HCT116 (cell line): ENCODE results near the gene CYSRT1. TPM values are rescaled to one million over a fixed set of nuclear protein-coding genes. Genes with fewer than 3 reads are reported as not detected.
A peak's percentile ranks its signal among the peaks of the same experiment; 100 is the strongest.

Source experiments
- ATAC-seq: fragments of 200-7000 bp; cut with Tn5 transposase; 2 replicates; pipeline ENCODE4 v1.9.1; 2020; ENCODE audit warnings: mild to moderate bottlenecking, moderate library complexity
- BruUV-seq: library from RNA; stranded (reverse); fragments of 400-500 nt; replicated peaks from 2 replicates; lab custom pipeline; 2021; lab: Mats Ljungman, UMichigan
- CTCF ChIA-PET: fragments of 300-600 bp; sonication (Branson Sonifier 250); formaldehyde crosslinking; loops from one replicate; lab custom pipeline; 2021; ENCODE audit warnings: antibody characterized with exemption; lab: Charles Lee
- POLR2A ChIA-PET: fragments of 300-600, 350-600 bp; sonication (Branson Sonifier 250); formaldehyde crosslinking; loops from one replicate; lab custom pipeline; 2021; ENCODE audit warnings: antibody characterized with exemption; lab: Charles Lee
- RAD21 ChIA-PET, 2 experiments: fragments of 300-600 bp; sonication (Branson Sonifier 250); formaldehyde crosslinking; loops; one replicate each; lab custom pipeline; 2023; ENCODE audit warnings: low total read pairs in 2 of 2; ENCODE audit not compliant: uncharacterized antibody in 2 of 2, unreplicated experiment in 2 of 2, low non-redundant PET in 1 of 2; lab: Charles Lee
- DNase-seq: peaks from one replicate; pipeline ENCODE4 v3.0.0-alpha.2; 2010; ENCODE audit warnings: low read depth, low spot score
- H2AFZ ChIP-seq: fragments of 200-600 bp; shearing (Covaris generic), sonication (generic); 2 replicates; pipeline ENCODE4 v1.6.1; 2017; ENCODE audit warnings: low read depth, mixed run types, mixed read lengths, antibody characterized with exemption, low read length; ENCODE audit not compliant: poor library complexity, severe bottlenecking
- H3K27ac ChIP-seq: 2 replicates; pipeline ENCODE4 v1.5.1; 2012; ENCODE audit warnings: low read depth, low read length
- H3K27me3 ChIP-seq: fragments of 200-600 bp; sonication (generic); 2 replicates; pipeline ENCODE4 v1.6.1; 2016; ENCODE audit warnings: mixed run types, low read length, mixed read lengths; ENCODE audit not compliant: insufficient read depth
- H3K36me3 ChIP-seq, 2 experiments: fragments of 200-500 bp in 1 of 2; fragments of 200-600 bp in 1 of 2; sonication (Bioruptor generic) in 1 of 2; sonication (generic) in 1 of 2; 2 replicates each; pipeline versions ENCODE4 v1.5.1 to v1.6.1; 2014 to 2016; ENCODE audit warnings: low read length in 2 of 2, inconsistent platforms in 1 of 2, mixed read lengths in 1 of 2, mixed run types in 1 of 2; ENCODE audit not compliant: insufficient read depth in 2 of 2, control insufficient read depth in 1 of 2
- H3K4me1 ChIP-seq, 2 experiments: fragments of 200-600 bp in 1 of 2; sonication (generic) in 1 of 2; 2 replicates each; pipeline versions ENCODE4 v1.5.1 to v1.6.1; 2012 to 2017; ENCODE audit warnings: low read length in 2 of 2, inconsistent platforms in 1 of 2, mild to moderate bottlenecking in 1 of 2, mixed read lengths in 1 of 2, mixed run types in 1 of 2, moderate library complexity in 1 of 2; ENCODE audit not compliant: insufficient read depth in 2 of 2, control insufficient read depth in 1 of 2
- H3K4me2 ChIP-seq: fragments of 200-600 bp; sonication (generic); 2 replicates; pipeline ENCODE4 v1.6.1; 2017; ENCODE audit warnings: mixed run types, low read length, mixed read lengths
- H3K4me3 ChIP-seq, 2 experiments: fragments of 200-600 bp in 1 of 2; sonication (generic) in 1 of 2; replicated peaks in 1 of 2; 2 replicates each; pipeline ENCODE4 v1.5.1; 2011 to 2016; ENCODE audit warnings: low read length in 2 of 2, control low read depth in 1 of 2, low read depth in 1 of 2, mild to moderate bottlenecking in 1 of 2, mixed read lengths in 1 of 2, mixed run types in 1 of 2
- H3K79me2 ChIP-seq: fragments of 200-600 bp; sonication (generic); 2 replicates; pipeline ENCODE4 v1.6.1; 2017; ENCODE audit warnings: mild to moderate bottlenecking, mixed run types, low read length, moderate library complexity, mixed read lengths; ENCODE audit not compliant: insufficient read depth
- H3K9ac ChIP-seq: fragments of 200-600 bp; sonication (generic); 2 replicates; pipeline ENCODE4 v1.6.1; 2016; ENCODE audit warnings: low read length, mixed read lengths
- H3K9me2 ChIP-seq: fragments of 200-600 bp; sonication (generic), shearing (Covaris generic); 2 replicates; pipeline ENCODE4 v1.6.1; 2017; ENCODE audit warnings: mixed run types, mild to moderate bottlenecking, moderate library complexity; ENCODE audit not compliant: insufficient read depth
- H3K9me3 ChIP-seq, 2 experiments: fragments of 200-500 bp in 1 of 2; fragments of 200-600 bp in 1 of 2; sonication (Bioruptor generic) in 1 of 2; sonication (generic) in 1 of 2; 2 replicates each; pipeline ENCODE4 v1.6.1; 2014 to 2017; ENCODE audit warnings: low read length in 2 of 2, mixed read lengths in 2 of 2, inconsistent platforms in 1 of 2, low read depth in 1 of 2, mild to moderate bottlenecking in 1 of 2, mixed run types in 1 of 2, moderate library complexity in 1 of 2; ENCODE audit not compliant: control insufficient read depth in 1 of 2, insufficient read depth in 1 of 2
- H4K20me1 ChIP-seq: fragments of 200-600 bp; sonication (generic), shearing (Covaris generic); 2 replicates; pipeline ENCODE4 v1.6.1; 2017; ENCODE audit warnings: mixed run types, mild to moderate bottlenecking, moderate library complexity; ENCODE audit not compliant: insufficient read depth
- CBX3 ChIP-seq: IDR thresholded peaks from 2 replicates; pipeline ENCODE4 v1.6.1; 2012; ENCODE audit warnings: low read depth
- CTCF ChIP-seq, 3 experiments: fragments of 200-600 bp in 1 of 3; sonication (generic) in 1 of 3; IDR thresholded peaks in 2 of 3; conservative IDR thresholded peaks in 1 of 3; 2 replicates each; pipeline ENCODE4 v1.5.1; 2012 to 2017; ENCODE audit warnings: low read depth in 2 of 3, low read length in 2 of 3, antibody characterized with exemption in 1 of 3, borderline replicate concordance in 1 of 3, control low read depth in 1 of 3, mild to moderate bottlenecking in 1 of 3, mixed read lengths in 1 of 3, mixed run types in 1 of 3, moderate library complexity in 1 of 3; ENCODE audit not compliant: insufficient read depth in 1 of 3
- EZH2 ChIP-seq: fragments of 200-600 bp; sonication (generic); IDR thresholded peaks from 2 replicates; pipeline ENCODE4 v1.6.1; 2017; ENCODE audit warnings: antibody characterized with exemption, mixed run types
- EZH2phosphoT487 ChIP-seq: fragments of 200-600 bp; IDR thresholded peaks from 2 replicates; pipeline ENCODE4 v1.6.1; 2018; ENCODE audit warnings: antibody characterized with exemption, borderline replicate concordance
- JUND ChIP-seq: IDR thresholded peaks from 2 replicates; pipeline ENCODE4 v1.6.1; 2012
- MAX ChIP-seq: IDR thresholded peaks from 2 replicates; pipeline ENCODE4 v1.6.1; 2012
- POLR2A ChIP-seq: IDR thresholded peaks from 2 replicates; pipeline ENCODE4 v1.7.0; 2011; ENCODE audit warnings: borderline replicate concordance; ENCODE audit not compliant: insufficient read depth, insufficient read length; ENCODE audit errors: extremely low read depth
- POLR2AphosphoS5 ChIP-seq: IDR thresholded peaks from 2 replicates; pipeline ENCODE4 v1.6.1; 2011; ENCODE audit warnings: mild to moderate bottlenecking, low read depth, low read length, moderate library complexity
- RAD21 ChIP-seq: IDR thresholded peaks from 2 replicates; pipeline ENCODE4 v1.6.1; 2012; ENCODE audit warnings: low read depth, mild to moderate bottlenecking
- REST ChIP-seq: IDR thresholded peaks from 2 replicates; pipeline ENCODE4 v1.6.1; 2012; ENCODE audit warnings: low read depth
- SP1 ChIP-seq: IDR thresholded peaks from 2 replicates; pipeline ENCODE4 v1.6.1; 2012; ENCODE audit warnings: low read depth
- SRF ChIP-seq: IDR thresholded peaks from 2 replicates; pipeline ENCODE4 v1.6.1; 2012; ENCODE audit warnings: low read depth
- ZFX ChIP-seq: fragments of 450-650 bp; IDR thresholded peaks from 2 replicates; pipeline ENCODE4 v1.6.1; 2017
- intact Hi-C: fragments of 100-400 bp; cut with micrococcal nuclease; formaldehyde crosslinking; loops from 2 replicates; pipeline ENCODE4 v1.10.0; 2022
- total RNA-seq: library from RNA; stranded (reverse); gene quantifications from one replicate; pipeline ENCODE4 v1.2.1, GENCODE V29; 2021; ENCODE audit not compliant: unreplicated experiment

Gene CYSRT1
- total RNA-seq, 1 experiment from 2014 or later = 4.3 TPM

- TF ChIP-seq POLR2AphosphoS5 (peak; percentile 99), POLR2A (peak; percentile 98), SRF (no peak), JUND (no peak), EZH2phosphoT487 (no peak), EZH2 (no peak), REST (no peak), RAD21 (no peak)
- TF ChIP-seq, all 23 proteins: peak for 5
These were observed 16.0 kb downstream of the CYSRT1 start, which contains the start of gene TUBB4B (continued) for GRCh38 chr9:137240841-137241489.

GRCh38 chr9:137241490-137242268 is 16.7 kb downstream of the CYSRT1 start:
- no peak overlapping the region for H2AFZ ChIP-seq
- H3K9me3 ChIP-seq = no peaks in the 10 kb centered on the region
- peak overlapping the region; percentile 93 for H3K9ac ChIP-seq
- ChIA-PET CTCF (interaction anchor here (0.6 to 1.9 kb wide), 6 partner anchors 12 to 212 kb away, joined by 3 to 10 read pairs (median 4); partner anchors contain the start of gene MAN1B1), POLR2A (interaction anchor here (0.7 to 1.9 kb wide), 22 partner anchors 8 to 195 kb away, joined by 3 to 39 read pairs (median 6); partner anchors contain the start of genes ANAPC2, MAN1B1, NELFB and RNF224), RAD21 (interaction anchor here in 1 of 2 experiments (0.6 kb wide), 1 partner anchor 45 kb away, joined by 4 read pairs; no protein-coding TSS in a partner anchor)
- peaks cover 11 to 21% of the 10 kb centered on the region in 2 experiments for H3K36me3 ChIP-seq
- H3K9me2 ChIP-seq = no peaks in the 10 kb centered on the region
- peaks cover 29 to 55% of the 10 kb centered on the region in 2 experiments for H3K4me1 ChIP-seq
- TF ChIP-seq ZFX (peak; percentile 33; the same call in 1 of the 2 replicates), CBX3 (no peak), MAX (no peak), CTCF (IDR thresholded peaks at IDR 0.05 in 2 of 3, conservative IDR thresholded peaks at IDR 0.05 in 1 of 3; ENCODE audit: borderline replicate concordance in 1 of 3, insufficient read depth in 1 of 3, low read depth in 2 of 3, low read length in 2 of 3) (no peak), REST (no peak), SP1 (no peak)
- intact Hi-C loops = loop anchor here (1.0 kb wide), 2 partner anchors 14 to 41 kb away; partner anchors contain the start of genes NELFB and TPRN
- peak overlapping the region; percentile 96 for H3K27ac ChIP-seq
- BruUV-seq = TSS peak; percentile 74
- H3K4me2 ChIP-seq = peak overlapping the region; percentile 98
- H3K27me3 ChIP-seq = no peaks in the 10 kb centered on the region
- DNase-seq = no peak
- peak; percentile 14 for ATAC-seq
- H3K4me3 ChIP-seq = peak overlapping the region; percentile 85 to 96
- H3K79me2 ChIP-seq = peaks cover 40% of the 10 kb centered on the region
- H4K20me1 ChIP-seq = peaks cover 21% of the 10 kb centered on the region; the same call in 1 of the 2 replicates
